GM21723 (cell line): ENCODE measurements around the gene SHF.
A peak's percentile ranks its signal among the peaks of the same experiment; 100 is the strongest.

Experiments
- ATAC-seq: cut with Tn5 transposase; IDR thresholded peaks from one replicate; pipeline ENCODE4 v1.9.1; 2021; ENCODE audit warnings: mild to moderate bottlenecking, moderate library complexity; ENCODE audit not compliant: unreplicated experiment

The SHF gene

DNA sequence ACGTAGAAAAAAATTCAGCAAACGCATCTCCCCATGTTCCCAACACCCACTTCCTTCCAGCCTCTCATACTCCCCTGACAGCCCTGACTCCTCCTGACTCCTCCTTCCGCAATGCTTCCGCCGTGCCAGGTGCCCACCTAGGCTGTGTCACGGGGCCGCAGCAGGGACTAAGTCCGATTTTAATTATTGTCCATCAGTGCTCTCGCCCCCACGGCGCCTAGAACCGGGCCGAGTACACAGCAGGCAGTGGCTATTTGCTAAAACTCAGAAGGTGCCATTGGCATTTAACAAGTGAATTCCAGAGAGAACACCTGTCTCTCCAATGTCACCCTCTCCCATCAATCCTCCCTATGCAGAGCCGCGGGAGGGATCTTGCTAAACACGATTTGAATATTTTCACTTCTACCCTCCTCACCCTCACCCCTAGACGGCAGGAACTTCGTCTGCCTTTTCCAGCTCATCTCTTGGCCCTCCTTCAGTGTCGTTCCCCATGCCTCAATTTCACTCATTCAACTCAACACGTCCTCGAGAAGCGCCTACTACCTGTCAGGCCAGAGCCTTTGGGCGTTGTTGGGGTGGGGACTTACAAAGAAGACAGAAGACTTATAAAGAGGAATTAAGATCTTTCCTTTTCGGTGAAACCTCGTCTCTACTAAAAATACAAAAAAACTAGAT, 11.5 kb upstream of the SHF start:
- peak; percentile 18 for ATAC-seq

DNA sequence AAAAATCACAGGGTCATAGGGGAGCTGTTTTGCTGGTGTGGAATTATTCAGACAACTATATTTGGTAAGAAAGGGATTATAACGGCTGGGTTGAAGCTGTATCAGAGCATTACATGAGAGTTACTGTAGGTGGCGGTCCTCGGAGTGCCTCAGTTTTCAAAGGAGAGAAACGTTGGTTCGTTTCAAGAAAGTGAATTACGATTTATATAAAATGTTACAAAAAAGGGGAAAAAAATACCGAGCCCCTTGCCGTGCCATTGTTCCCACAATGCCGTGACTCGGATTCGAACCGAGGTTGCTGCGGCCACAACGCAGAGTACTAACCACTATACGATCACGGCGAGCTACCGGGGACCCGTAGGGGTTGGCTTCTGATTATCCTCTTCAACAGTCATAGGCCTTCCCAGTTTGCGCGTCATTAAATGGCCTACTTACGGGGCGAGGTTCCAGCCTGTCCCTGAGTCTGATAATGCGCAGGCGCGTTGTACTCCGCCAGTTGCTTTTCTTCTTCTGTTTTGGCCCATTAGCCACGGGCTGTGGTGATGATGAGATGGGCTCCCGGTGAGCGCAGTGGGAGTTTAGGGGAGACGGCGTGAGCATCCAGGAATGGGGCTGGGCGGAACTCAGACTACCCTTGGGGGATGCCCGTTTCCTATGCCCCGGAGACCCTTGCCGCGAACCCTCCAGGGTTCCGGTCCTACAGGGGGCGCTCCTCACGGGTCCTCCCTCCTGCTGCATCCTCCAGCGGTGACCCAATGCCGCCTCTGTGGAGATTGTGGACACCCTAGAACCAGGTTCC, 10.8 kb upstream of the SHF start:
- peak; percentile 52 for ATAC-seq

GRCh38 chr15:45197512-45197911, 9.7 kb upstream of the SHF start:
- ATAC-seq, result no peak

DNA sequence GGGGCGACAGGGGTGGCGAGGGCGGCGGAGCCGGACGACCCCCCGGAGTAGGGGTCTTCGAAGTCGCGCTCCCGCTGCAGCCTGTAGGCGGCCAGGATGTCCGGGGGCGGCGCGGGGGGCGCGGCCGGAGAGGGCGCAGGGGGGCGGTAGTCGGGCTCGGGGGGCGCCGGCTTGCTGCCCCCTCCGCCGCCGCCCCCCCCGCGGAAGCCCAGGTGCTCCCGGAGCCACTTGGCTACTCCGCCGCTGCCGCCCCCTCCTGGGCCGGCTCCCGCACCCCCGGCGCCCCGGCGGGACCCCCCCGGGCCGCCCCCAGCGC, 230 bp downstream of the SHF start:
- peak; percentile 3 for ATAC-seq

- peak; percentile 11 for ATAC-seq
Observed at GRCh38 chr15:45186771-45187577, 792 bp downstream of the SHF start.

- no peak for ATAC-seq
Observed at GRCh38 chr15:45185903-45186770, 1.6 kb downstream of the SHF start.

- no peak for ATAC-seq
Observed at GRCh38 chr15:45185069-45185779, 2.5 kb downstream of the SHF start.

- ATAC-seq, result no peak
Observed at GRCh38 chr15:45184562-45185041, 3.2 kb downstream of the SHF start.

- ATAC-seq, result no peak
Observed at GRCh38 chr15:45183511-45183910, 4.3 kb downstream of the SHF start.

GRCh38 chr15:45182996-45183395, 4.8 kb downstream of the SHF start:
- ATAC-seq, result no peak

DNA sequence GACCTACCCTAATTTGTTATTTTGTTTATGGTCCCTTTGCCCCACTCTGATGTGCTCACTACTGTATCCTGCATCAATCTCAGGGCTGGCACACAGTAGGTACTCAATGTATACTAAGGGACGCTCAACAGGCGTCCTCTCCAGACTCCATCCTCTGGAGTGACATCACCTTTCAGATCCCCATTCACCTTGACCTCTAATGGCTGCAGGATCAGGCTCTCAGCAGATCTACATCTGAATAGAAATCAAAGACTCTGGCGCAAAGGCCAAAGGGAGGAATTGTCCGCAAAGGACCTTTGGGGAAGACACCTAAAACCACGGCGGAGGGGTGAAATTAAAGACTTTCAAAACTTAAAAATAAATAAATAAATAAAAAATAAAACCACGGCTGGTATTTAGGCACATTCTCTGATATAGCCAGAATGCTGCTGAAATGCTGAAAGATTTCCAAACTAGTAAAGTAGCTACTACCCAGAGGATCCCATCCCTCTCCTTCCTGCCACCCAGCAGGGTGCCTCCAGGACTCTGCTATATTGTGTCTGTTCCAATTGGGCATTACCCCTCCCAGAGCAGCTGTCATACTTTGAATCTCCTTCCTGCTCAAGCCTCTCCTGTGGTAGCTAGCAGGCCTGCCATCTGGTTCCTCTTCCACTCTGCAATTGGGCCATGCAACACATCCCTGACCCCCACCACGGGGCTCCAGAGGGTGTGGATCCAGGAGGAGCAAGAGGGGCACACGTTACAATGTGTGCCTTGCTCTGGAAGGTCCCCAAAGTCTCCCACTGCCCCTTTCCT, 6.1 kb downstream of the SHF start:
- ATAC-seq, result no peak

- no peak for ATAC-seq
Observed at GRCh38 chr15:45180648-45181436, 6.9 kb downstream of the SHF start.

DNA sequence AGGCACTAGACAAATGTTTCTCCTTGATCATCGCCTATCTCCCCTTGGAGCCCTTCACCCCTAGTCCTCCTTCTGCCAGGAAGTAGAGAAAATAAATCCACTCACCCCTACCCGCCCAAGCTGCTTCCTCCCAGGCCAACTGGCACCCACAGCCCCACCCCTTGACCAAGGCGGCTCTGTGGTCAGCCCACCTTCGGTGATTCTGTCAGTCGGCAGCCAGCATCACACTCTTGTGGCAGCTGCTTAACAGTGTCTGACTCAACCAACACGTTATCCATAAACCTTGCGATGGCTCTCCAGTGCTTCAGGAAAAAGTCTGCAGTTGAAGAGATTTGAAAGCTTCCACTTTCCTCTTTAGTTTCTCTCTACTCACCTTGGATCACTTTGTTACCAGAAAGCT, 7.6 kb downstream of the SHF start:
- ATAC-seq, result no peak

DNA sequence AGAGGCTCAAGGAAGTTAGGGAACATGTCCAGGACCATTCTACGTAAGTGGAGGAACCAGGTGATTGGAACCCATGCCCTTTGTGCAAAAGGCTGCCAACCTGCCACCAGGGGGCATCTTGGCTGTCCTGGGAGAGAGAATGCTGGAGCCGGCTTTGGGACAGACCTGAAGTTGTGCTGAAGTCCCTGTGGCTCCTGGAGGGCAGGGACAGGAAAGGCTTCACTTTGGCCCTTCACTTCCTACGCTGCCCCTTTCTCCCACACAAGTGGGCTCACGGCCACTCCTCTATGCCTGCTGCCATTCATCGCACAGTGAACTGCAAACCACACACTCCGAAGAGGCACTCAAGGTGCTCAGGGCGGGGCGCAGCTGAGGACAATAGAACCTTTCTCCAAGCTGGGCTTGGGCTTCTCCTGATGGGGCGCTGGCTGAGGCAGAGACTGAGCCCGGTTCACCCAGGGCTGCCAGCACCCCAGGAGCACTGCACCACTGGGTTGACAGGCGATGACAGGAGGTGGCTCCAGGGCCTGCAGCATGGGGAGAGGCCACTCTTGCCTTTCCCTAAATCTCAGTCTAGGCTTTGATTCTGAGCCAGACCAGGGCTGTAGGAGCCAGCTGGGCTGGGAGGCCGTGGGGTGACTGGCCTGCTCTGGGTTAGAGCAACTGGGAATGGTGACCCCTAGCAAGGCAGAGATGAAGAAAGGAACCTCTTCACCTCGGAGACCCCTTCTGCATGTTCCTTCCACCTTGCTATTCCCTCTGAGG, 8.4 kb downstream of the SHF start:
- ATAC-seq, result no peak

GRCh38 chr15:45177285-45177684, 10.5 kb downstream of the SHF start:
- no peak for ATAC-seq

DNA sequence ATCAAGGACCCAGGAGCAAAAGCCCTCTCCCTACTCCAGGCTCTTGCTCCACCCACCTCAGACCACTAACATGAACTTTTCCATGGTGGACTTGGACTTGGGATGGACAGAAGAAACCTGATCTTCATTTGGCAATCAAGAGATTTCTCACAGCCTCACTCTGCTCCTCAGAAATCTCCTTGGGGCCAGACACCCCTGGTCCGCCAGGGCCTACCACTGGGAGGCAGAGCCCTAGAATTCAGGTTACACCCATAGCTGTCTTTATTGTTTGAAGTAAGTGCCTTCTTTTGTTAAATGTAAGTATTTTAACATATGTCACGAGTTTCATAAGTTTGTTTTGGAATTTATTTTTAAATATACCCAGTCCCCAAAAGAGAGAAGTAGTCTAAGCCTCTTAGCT, 13.2 kb downstream of the SHF start:
- no peak for ATAC-seq

GRCh38 chr15:45174069-45174468, 13.7 kb downstream of the SHF start:
- no peak for ATAC-seq

- no peak for ATAC-seq
Observed at GRCh38 chr15:45171912-45172311, 15.9 kb downstream of the SHF start.
